ENCODE data around the gene B3GALT6.

GRCh38 chr1:1243807-1244191 is 11.8 kb downstream of the B3GALT6 start:
- TF ChIP-seq CTCF (IDR thresholded peaks at IDR 0.05) = no peak
- TF ChIP-seq EZH2 (IDR thresholded peaks at IDR 0.05) = no peak
- TF ChIP-seq EZH2phosphoT487 (IDR thresholded peaks at IDR 0.05) = no peak
